Right lobe of liver (tissue), 4 donors: ENCODE measurements around the gene HBEGF.

ENCODE experiments used
- POLR2A ChIP-seq: fragments of 450-650 bp; IDR thresholded peaks from one replicate; pipeline ENCODE4 v1.6.1; 2017; ENCODE audit warnings: antibody characterized with exemption, mild to moderate bottlenecking
- TF ChIP-seq, protein P1 (sequence below), 4 donors: fragments of 200-600 bp in 3 of 4; fragments of 450-650 bp in 1 of 4; IDR thresholded peaks; one replicate each; pipeline versions ENCODE4 v1.5.1 to v1.8.0; 2016 to 2022; ENCODE audit warnings: antibody characterized with exemption in 4 of 4, mild to moderate bottlenecking in 2 of 4
- donor health status: DM: no; HTN: no; CAD: no.
- donor health status: DM: no; HTN: no; CAD: no.
- donor health status: DM: no; HTN: yes; CAD: no.

DNA sequence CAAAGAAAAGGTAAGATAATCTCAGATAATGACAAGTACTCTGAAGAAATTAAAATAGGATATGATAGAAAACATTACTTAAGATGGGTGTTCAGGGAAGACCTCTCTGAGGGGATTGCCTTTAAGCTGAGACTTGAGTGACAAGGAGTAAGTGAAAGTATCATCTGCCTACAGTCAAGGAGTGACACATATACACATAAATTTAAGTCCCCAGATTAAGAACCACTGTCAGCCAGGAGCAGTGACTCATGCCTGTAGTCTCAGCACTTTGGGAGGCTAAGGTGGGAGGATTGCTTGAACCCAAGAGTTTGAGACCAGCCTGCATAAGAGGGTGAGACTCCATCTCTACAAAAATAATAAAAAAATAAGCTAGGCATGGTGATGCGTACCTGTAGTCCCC, 35.6 kb upstream of the HBEGF start:
- TF ChIP-seq, protein P1, sequence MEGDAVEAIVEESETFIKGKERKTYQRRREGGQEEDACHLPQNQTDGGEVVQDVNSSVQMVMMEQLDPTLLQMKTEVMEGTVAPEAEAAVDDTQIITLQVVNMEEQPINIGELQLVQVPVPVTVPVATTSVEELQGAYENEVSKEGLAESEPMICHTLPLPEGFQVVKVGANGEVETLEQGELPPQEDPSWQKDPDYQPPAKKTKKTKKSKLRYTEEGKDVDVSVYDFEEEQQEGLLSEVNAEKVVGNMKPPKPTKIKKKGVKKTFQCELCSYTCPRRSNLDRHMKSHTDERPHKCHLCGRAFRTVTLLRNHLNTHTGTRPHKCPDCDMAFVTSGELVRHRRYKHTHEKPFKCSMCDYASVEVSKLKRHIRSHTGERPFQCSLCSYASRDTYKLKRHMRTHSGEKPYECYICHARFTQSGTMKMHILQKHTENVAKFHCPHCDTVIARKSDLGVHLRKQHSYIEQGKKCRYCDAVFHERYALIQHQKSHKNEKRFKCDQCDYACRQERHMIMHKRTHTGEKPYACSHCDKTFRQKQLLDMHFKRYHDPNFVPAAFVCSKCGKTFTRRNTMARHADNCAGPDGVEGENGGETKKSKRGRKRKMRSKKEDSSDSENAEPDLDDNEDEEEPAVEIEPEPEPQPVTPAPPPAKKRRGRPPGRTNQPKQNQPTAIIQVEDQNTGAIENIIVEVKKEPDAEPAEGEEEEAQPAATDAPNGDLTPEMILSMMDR (IDR thresholded peaks at IDR 0.05) = no peak
- no peak for TF ChIP-seq POLR2A
